ENCODE results near the gene MTCL1.

MTCL1 gene

DNA sequence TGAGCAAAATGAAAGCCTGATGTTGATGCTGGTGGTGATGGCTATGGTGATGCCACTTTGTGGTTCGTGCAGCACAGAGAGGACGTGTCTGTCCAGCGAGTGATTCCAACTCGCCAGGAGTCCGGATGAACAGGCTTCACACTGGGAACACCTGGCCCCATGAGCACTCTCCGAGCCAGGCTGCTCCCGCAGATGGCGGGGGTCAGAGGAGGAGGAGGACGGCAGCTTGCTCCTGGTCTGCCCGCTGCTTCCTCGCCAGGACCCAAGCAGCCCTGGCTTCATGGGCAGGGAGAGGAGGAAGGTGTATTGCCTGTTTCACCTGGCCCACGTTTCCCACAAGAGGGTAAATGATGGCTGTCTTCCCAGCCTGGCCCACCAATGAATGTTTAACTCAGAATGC is 121.6 kb downstream of the MTCL1 start:
- DNase-seq (ENCODE audit: low read depth in 2 of 3, low spot score in 1 of 3), result no peak

DNA sequence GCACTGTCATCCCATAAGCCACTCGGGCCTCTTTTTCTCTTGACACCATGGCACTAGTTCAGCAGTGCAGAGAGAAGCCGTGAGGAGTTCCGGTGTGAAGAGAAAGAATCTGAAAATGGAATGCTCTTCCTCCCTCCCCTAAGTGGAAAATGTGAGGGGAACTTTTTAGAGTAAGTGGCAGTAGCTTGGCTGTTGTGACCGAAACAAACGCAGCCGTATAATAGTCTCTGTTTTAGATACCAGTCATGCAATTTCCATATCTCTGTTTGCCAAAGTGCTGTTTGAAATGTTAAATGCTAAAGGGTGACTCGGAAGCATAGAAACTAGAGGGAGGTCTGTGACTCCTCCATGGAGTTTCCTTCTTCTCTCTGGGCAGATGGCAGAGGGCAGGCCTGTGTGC is 122.9 kb downstream of the MTCL1 start:
- no peak for DNase-seq (ENCODE audit: low read depth in 2 of 3, low spot score in 1 of 3)

DNA sequence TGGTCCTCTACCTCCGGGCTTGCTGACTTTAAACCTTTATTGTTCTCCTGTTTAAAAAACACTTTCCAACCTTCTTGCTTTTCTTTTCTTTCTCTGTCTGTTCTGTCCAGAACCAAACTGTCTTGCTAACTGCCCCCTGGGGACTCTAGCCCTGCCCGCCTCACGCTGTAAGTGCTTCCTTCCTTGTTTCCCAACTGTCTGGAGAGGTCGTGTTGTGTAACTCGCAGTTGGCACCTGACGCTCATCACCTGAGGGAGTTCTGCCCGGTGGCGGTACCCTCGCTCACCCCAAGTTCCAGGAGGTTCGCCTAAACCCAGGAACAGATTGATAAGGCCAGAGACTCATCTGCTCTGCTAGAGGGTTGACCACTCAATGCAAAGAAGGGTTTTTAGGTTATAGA is 123.4 kb downstream of the MTCL1 start:
- DNase-seq (ENCODE audit: low read depth in 2 of 3, low spot score in 1 of 3), result no peak

- no peak for DNase-seq (ENCODE audit: low read depth in 2 of 3, low spot score in 1 of 3)
Observed at GRCh38 chr18:8830067-8831060, 125.0 kb downstream of the MTCL1 start.

DNA sequence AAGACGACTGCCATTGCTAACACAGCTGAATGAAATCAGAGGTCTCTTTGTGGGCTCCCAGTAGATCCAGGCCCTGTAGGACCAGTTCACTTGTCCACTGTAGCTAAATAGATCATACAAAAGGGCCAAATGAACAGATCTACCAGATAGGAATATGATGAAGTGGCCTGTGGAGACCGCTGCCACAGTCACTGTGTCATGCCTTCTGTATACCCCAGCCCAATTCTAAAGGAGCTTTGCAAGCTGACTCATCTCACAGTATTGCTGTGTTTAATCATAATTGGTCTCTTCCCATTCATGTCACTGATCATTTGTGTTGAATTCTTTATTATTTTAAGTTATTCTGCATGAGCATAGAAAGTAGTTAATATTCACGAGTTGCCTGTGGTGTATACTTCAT is 125.8 kb downstream of the MTCL1 start:
- DNase-seq (ENCODE audit: low read depth in 2 of 3, low spot score in 1 of 3), result no peak

DNA sequence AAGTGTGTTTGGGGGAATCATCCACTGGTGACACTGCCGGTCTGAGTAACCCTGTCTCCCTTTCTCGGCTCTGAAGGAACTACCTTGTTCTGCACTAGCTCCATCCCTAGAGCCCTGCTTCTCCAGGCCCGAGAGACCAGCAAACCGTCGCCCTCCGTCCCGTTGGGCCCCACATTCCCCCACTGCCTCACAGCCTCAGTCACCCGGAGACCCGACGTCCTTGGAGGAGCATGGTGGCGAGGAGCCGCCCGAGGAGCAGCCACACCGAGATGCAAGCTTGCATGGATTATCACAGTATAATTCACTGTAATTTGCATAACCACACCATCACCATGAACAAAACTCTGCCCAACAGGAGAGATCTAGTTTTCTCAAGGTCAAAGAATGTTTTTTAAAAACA is 126.2 kb downstream of the MTCL1 start:
- DNase-seq (ENCODE audit: low read depth in 2 of 3, low spot score in 1 of 3), result no peak

DNA sequence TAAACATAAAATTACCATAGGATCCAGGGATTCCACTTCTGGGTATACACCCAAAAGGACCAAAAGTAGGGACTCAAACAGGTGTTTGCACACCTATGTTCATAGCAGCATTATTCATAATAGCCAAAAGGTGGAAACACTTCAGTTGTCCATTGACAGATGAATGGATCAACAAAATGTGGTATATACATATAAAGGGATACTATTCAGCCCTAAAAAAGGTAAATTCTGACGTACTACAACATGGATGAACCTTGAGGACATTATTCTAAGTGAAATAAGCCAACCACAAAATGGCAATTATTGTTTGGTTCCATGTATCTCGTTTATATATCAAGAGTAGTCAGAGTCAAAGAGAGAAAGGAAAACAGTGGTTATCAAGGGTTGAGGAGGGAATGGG is 128.1 kb downstream of the MTCL1 start:
- DNase-seq (ENCODE audit: low read depth in 2 of 3, low spot score in 1 of 3), result no peak

GRCh38 chr18:8834881-8835280 is 129.5 kb downstream of the MTCL1 start:
- DNase-seq (ENCODE audit: low read depth in 2 of 3, low spot score in 1 of 3), result no peak

DNA sequence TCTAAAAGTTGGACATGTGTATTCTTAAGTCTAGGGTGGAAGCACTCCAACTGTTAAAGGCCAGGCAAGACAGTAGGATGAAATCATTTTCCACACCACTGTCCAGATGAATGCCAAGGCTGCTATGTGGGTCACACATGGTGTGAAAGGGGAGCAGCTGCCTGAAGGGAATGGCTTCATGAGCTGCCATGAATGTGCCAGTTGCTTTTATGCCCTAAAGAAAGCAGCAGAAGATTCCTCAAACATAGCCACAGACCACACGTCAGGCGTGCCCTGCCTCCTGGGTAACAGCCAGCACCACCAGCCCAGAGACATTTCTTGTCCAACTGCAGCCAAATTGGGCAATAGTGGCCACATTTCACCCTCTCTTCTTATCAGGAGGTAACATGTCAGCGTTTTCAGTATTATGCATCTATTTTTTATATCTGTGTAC is 130.2 kb downstream of the MTCL1 start:
- no peak for DNase-seq (ENCODE audit: low read depth in 2 of 3, low spot score in 1 of 3)

- no peak for DNase-seq (ENCODE audit: low read depth in 2 of 3, low spot score in 1 of 3)
Observed at GRCh38 chr18:8839281-8839680, 133.9 kb downstream of the MTCL1 start.

GRCh38 chr18:8841781-8842485 is 136.6 kb downstream of the MTCL1 start:
- DNase-seq (ENCODE audit: low read depth in 2 of 3, low spot score in 1 of 3), result no peak

GRCh38 chr18:8842506-8842905 is 137.2 kb downstream of the MTCL1 start:
- no peak for DNase-seq (ENCODE audit: low read depth in 2 of 3, low spot score in 1 of 3)

DNA sequence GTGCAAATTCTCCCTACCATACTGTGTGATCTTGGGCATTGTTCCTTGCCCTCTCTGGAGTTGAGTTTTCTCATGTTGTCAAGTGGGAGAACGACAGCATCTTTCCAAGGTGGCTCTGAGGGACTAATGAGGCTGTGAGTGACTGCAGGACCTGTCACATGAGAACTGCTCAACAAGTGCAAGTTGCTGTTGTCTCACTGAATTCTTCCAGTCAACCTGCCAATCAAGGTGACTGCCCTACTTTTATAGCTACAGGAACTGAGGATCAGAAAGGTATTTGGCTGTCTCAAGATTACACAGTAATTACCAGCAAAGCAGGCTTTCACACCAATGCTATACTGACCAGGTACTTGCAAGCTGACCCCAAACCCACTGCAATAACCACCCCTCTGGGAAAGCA is 137.6 kb downstream of the MTCL1 start:
- no peak for DNase-seq (ENCODE audit: low read depth in 2 of 3, low spot score in 1 of 3)

DNA sequence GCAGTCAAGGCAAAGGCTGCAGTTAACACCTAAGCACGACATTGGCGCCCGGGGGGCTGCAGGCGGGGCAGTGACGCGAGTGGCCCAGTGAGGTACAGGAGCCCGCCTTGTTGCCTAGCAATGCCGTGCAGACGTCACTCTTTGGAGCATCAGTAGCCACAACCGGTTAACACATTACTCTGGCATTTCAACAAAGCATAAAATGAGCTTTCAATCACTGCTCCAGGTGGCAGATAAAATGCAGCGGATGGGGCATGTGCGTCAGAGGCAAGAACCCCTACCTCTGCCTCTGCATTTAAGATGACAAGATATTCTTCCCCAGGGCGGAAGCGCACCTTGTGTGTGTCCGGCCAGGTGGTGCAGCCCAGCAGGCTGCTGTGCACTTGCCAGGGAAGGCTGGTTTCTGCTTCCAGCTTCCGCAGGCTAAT is 139.4 kb downstream of the MTCL1 start:
- no peak for DNase-seq (ENCODE audit: low read depth in 2 of 3, low spot score in 1 of 3)

GRCh38 chr18:8845506-8845905 is 140.2 kb downstream of the MTCL1 start:
- DNase-seq (ENCODE audit: low read depth in 2 of 3, low spot score in 1 of 3), result no peak

- no peak for DNase-seq (ENCODE audit: low read depth in 2 of 3, low spot score in 1 of 3)
Observed at GRCh38 chr18:8847066-8847755, 141.9 kb downstream of the MTCL1 start.

DNA sequence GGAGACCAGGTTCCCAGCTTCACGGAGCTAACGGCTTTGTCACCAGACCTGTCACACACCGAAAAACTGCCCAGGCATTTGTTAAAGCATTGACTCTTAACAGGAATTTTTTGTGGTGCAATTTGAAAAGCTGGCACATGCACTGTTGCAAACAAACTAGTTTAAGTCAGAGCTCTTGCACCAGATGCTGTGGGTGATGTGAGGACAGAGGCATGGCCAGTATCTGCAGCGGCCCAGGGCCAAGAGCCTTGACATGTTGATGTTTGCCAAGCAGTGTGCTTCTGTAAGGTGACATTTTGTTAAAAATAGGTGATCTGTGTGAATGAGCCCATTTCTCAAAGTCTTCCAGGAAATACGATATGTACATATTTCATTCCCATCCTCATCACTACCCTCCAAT is 142.5 kb downstream of the MTCL1 start:
- DNase-seq (ENCODE audit: low read depth in 2 of 3, low spot score in 1 of 3), result no peak

DNA sequence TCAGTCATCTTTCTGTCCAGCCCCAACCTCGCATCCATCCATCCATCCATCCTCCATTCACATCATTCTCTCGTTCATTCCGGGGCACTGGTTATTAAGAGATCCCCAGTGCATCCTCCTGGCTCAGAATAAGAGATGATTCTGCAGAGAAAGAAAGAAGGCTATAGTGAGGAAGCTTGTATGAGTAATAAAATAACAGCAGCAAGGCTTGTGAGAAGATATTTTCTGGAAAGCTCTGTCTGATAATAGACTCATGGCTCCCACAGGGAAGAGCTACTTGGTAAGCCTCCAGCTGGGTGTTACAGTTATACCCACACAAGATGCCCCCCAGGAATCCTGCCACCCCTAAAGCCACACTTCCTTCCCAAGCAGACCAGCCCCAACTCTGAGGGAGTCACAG is 143.2 kb downstream of the MTCL1 start:
- DNase-seq (ENCODE audit: low read depth in 2 of 3, low spot score in 1 of 3), result no peak

- no peak for DNase-seq (ENCODE audit: low read depth in 2 of 3, low spot score in 1 of 3)
Observed at GRCh38 chr18:8849696-8850095, 144.3 kb downstream of the MTCL1 start.

DNA sequence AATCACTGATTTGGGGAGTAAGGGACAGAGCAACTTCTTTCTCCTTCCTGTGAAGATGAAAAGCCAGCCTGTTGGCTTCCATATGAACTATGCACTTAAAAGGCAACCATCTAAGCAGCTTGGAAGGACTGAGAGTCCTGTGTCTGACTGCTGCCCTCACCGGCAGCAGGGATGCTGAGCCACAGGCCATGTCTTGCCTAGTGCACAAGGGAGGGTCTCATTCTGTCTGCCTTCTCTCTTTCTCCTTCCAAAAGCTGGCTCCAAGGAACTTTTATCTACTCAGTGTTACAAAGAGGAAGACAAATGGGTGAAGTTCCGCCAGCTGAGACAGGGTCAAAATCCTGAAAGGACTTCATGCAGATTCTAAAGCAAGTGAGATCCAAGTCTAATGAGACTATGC is 146.3 kb downstream of the MTCL1 start:
- DNase-seq (ENCODE audit: low read depth in 2 of 3, low spot score in 1 of 3), result no peak

DNA sequence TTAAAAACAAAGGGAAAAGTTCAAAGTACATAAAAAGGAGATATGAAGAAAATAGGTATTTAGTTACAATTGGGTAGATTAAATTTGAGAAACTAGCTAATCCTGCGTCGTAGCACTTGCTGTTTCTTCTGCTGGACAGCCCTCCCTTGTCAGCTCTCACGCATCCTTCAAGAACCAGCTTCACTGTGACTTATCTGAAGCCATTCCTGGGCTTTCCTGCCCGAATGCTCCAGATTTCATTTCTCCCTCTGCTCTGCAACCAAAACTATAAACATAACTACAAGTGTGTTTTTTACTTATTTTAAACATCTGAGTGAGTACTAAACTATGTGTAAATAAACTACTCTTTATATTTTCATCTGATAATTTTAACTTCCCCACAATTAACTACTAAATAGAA is 149.2 kb downstream of the MTCL1 start:
- no peak for DNase-seq (ENCODE audit: low read depth in 2 of 3, low spot score in 1 of 3)

- no peak for DNase-seq (ENCODE audit: low read depth in 2 of 3, low spot score in 1 of 3)
Observed at GRCh38 chr18:8854962-8855361, 149.6 kb downstream of the MTCL1 start.
